H9 (cell line): Measurements from ENCODE around the gene OR52I2. TPM values are rescaled to one million over a fixed set of nuclear protein-coding genes. Genes with fewer than 3 reads are reported as not detected.

ENCODE experiments used
- DNase-seq: peaks from one replicate; pipeline ENCODE4 v3.0.0-alpha.2; 2017
- H2AFZ ChIP-seq: one replicate; pipeline ENCODE4 v1.6.1; 2013; ENCODE audit warnings: mild to moderate bottlenecking, low read length, control low read depth, moderate library complexity
- H2AK5ac ChIP-seq: 2 replicates; pipeline ENCODE4 v1.6.1; 2013; ENCODE audit warnings: low read length, control low read depth, mixed read lengths; ENCODE audit not compliant: insufficient read length
- H2BK120ac ChIP-seq: one replicate; pipeline ENCODE4 v1.6.1; 2013; ENCODE audit warnings: low read depth, mild to moderate bottlenecking, low read length, control low read depth, inconsistent platforms; ENCODE audit not compliant: poor library complexity, severe bottlenecking
- H2BK12ac ChIP-seq: 2 replicates; pipeline ENCODE4 v1.6.1; 2013; ENCODE audit warnings: low read length, control low read depth, mixed read lengths, low read depth; ENCODE audit not compliant: insufficient read length
- H2BK15ac ChIP-seq: 2 replicates; pipeline ENCODE4 v1.6.1; 2013; ENCODE audit warnings: low read depth, low read length, control low read depth
- H2BK20ac ChIP-seq: one replicate; pipeline ENCODE4 v1.6.1; 2013; ENCODE audit warnings: low read depth, mild to moderate bottlenecking, low read length, control low read depth, inconsistent platforms; ENCODE audit not compliant: poor library complexity, severe bottlenecking
- H2BK5ac ChIP-seq: 2 replicates; pipeline ENCODE4 v1.6.1; 2013; ENCODE audit warnings: low read length, control low read depth, mixed read lengths; ENCODE audit not compliant: insufficient read length
- H3K14ac ChIP-seq: 2 replicates; pipeline ENCODE4 v1.6.1; 2013; ENCODE audit warnings: low read length, control low read depth; ENCODE audit not compliant: insufficient read depth
- H3K18ac ChIP-seq: 2 replicates; pipeline ENCODE4 v1.6.1; 2013; ENCODE audit warnings: low read depth, mild to moderate bottlenecking, mixed read lengths, low read length, control low read depth; ENCODE audit not compliant: insufficient read length
- H3K23ac ChIP-seq: 2 replicates; pipeline ENCODE4 v1.6.1; 2013; ENCODE audit warnings: low read length, control low read depth, mixed read lengths, low read depth; ENCODE audit not compliant: insufficient read length
- H3K23me2 ChIP-seq: 2 replicates; pipeline ENCODE4 v1.6.1; 2013; ENCODE audit warnings: low read depth, mild to moderate bottlenecking, mixed read lengths, low read length, control low read depth; ENCODE audit not compliant: insufficient read length, poor library complexity, severe bottlenecking
- H3K27ac ChIP-seq: 2 replicates; pipeline ENCODE4 v1.5.1; 2013; ENCODE audit warnings: low read length, control low read depth, mixed read lengths, low read depth; ENCODE audit not compliant: insufficient read length
- H3K27me3 ChIP-seq: 2 replicates; pipeline ENCODE4 v1.6.1; 2013; ENCODE audit warnings: low read length, control low read depth, inconsistent platforms; ENCODE audit not compliant: insufficient read depth
- H3K4ac ChIP-seq: 2 replicates; pipeline ENCODE4 v1.6.1; 2013; ENCODE audit warnings: low read depth, mild to moderate bottlenecking, control low read depth, inconsistent platforms, low read length, moderate library complexity
- H3K4me1 ChIP-seq: 2 replicates; pipeline ENCODE4 v1.6.1; 2013; ENCODE audit warnings: low read length, control low read depth, inconsistent platforms; ENCODE audit not compliant: insufficient read depth
- H3K4me2 ChIP-seq: 2 replicates; pipeline ENCODE4 v1.6.1; 2013; ENCODE audit warnings: low read length, control low read depth, mixed read lengths; ENCODE audit not compliant: insufficient read length, insufficient read depth
- H3K56ac ChIP-seq: 2 replicates; pipeline ENCODE4 v1.6.1; 2013; ENCODE audit warnings: low read depth, mild to moderate bottlenecking, mixed read lengths, low read length, control low read depth; ENCODE audit not compliant: insufficient read length
- H3K79me1 ChIP-seq: 2 replicates; pipeline ENCODE4 v1.6.1; 2013; ENCODE audit warnings: low read depth, mild to moderate bottlenecking, moderate library complexity, low read length, control low read depth, inconsistent platforms; ENCODE audit not compliant: insufficient read depth, poor library complexity, severe bottlenecking
- H3K79me2 ChIP-seq: 2 replicates; pipeline ENCODE4 v1.6.1; 2013; ENCODE audit warnings: low read length, control low read depth, inconsistent platforms; ENCODE audit not compliant: insufficient read depth
- H3K9ac ChIP-seq: 2 replicates; pipeline ENCODE4 v1.6.1; 2013; ENCODE audit warnings: low read length, control low read depth, mixed read lengths; ENCODE audit not compliant: insufficient read length; ENCODE audit errors: extremely low read depth
- H3K9me3 ChIP-seq: one replicate; pipeline ENCODE4 v1.6.1; 2013; ENCODE audit warnings: low read depth, low read length, inconsistent platforms; ENCODE audit not compliant: control insufficient read depth
- H3T11ph ChIP-seq: one replicate; pipeline ENCODE4 v1.6.1; 2013; ENCODE audit warnings: mild to moderate bottlenecking, low read length, control low read depth, inconsistent platforms
- H4K20me1 ChIP-seq: one replicate; pipeline ENCODE4 v1.6.1; 2013; ENCODE audit not compliant: control insufficient read depth, insufficient read length, insufficient read depth
- H4K5ac ChIP-seq: 2 replicates; pipeline ENCODE4 v1.6.1; 2013; ENCODE audit warnings: low read depth, mild to moderate bottlenecking, mixed read lengths, low read length, control low read depth; ENCODE audit not compliant: insufficient read length
- H4K8ac ChIP-seq: replicated peaks from 2 replicates; pipeline ENCODE4 v1.6.1; 2013; ENCODE audit warnings: low read length, control low read depth, mixed read lengths, low read depth; ENCODE audit not compliant: insufficient read length
- H4K91ac ChIP-seq: 2 replicates; pipeline ENCODE4 v1.6.1; 2013; ENCODE audit warnings: low read depth, mild to moderate bottlenecking, moderate library complexity, mixed read lengths, low read length, control low read depth; ENCODE audit not compliant: insufficient read length
- H3K27ac Mint-ChIP-seq, 3 experiments: 2 replicates in 2 of 3; 3 replicates in 1 of 3; pipeline ENCODE4 v1.8.0; 2020 to 2021; ENCODE audit warnings: mixed read lengths in 3 of 3, mild to moderate bottlenecking in 1 of 3, moderate library complexity in 1 of 3
- H3K27me3 Mint-ChIP-seq: 2 replicates; pipeline ENCODE4 v1.8.0; 2021; ENCODE audit warnings: low read depth, mild to moderate bottlenecking, moderate library complexity, mixed read lengths
- H3K36me3 Mint-ChIP-seq, 3 experiments: 2 replicates in 2 of 3; 3 replicates in 1 of 3; pipeline ENCODE4 v1.8.0; 2020 to 2021; ENCODE audit warnings: low read depth in 3 of 3, mixed read lengths in 3 of 3; ENCODE audit not compliant: insufficient read depth in 1 of 3
- H3K4me1 Mint-ChIP-seq, 2 experiments: 2 replicates each; pipeline ENCODE4 v1.8.0; 2020; ENCODE audit warnings: mixed read lengths in 2 of 2
- H3K4me3 Mint-ChIP-seq, 2 experiments: 2 replicates in 1 of 2; 3 replicates in 1 of 2; pipeline ENCODE4 v1.8.0; 2020 to 2021; ENCODE audit warnings: mild to moderate bottlenecking in 2 of 2, mixed read lengths in 2 of 2, moderate library complexity in 1 of 2
- H3K9me3 Mint-ChIP-seq, 2 experiments: 2 replicates in 1 of 2; 3 replicates in 1 of 2; pipeline ENCODE4 v1.8.0; 2020; ENCODE audit warnings: mild to moderate bottlenecking in 2 of 2, mixed read lengths in 2 of 2, moderate library complexity in 1 of 2
- WGBS: extraction: QIAGEN DNeasy Blood & Tissue Kit; methylation state at CpG from one replicate; pipeline ENCODE4 v1.1.7; 2013; ENCODE audit warnings: missing lambda C conversion rate, low lambda C conversion rate, mixed read lengths; ENCODE audit not compliant: insufficient read length; ENCODE audit errors: extremely low coverage; 5-methylcytosine and 5-hydroxymethylcytosine counted together
- total RNA-seq: library from RNA; stranded (reverse); gene quantifications from 2 replicates; pipeline ENCODE4 v1.2.1, GENCODE V29; 2021
- TF ChIP-seq, protein P1 (sequence below): fragments of 200-600 bp; sonication (generic); conservative IDR thresholded peaks from 3 replicates; pipeline ENCODE4 v1.8.0; 2021; ENCODE audit warnings: antibody characterized with exemption, mild to moderate bottlenecking

Gene OR52I2
- total RNA-seq, 1 experiment from 2014 or later: not detected

DNA sequence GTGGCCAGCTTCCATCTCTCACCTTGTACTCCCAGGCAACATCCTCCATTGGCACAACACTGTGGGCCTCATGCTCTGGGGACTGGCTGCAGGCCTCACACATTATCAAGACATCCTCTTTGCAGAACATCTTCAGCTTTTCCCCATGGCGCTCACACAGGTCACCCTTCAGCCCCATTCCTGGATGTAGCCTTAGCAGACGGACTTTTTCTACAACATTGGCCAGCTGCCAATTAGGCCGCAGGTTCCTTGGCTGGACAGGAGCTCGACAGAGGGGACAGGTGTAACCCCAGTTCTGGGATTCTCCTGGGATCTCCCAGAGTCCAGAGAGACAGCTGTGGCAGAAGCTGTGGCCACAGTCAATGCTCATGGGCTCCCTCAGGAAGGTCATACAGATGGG is 23.5 kb downstream of the OR52I2 start:
- no peak overlapping the region for H2BK20ac ChIP-seq
- H2AFZ ChIP-seq: no peak overlapping the region
- H3K4me3 Mint-ChIP-seq: no peak overlapping the region
- no peak overlapping the region for H2BK5ac ChIP-seq
- H3K79me1 ChIP-seq: no peaks in the 10 kb centered on the region
- H3K14ac ChIP-seq: no peak overlapping the region
- H3K27me3 Mint-ChIP-seq: peaks cover 7% of the 10 kb centered on the region
- no peaks in the 10 kb centered on the region for H3K79me2 ChIP-seq
- H3K4me1 ChIP-seq: no peaks in the 10 kb centered on the region
- no peak for DNase-seq
- no peaks in the 10 kb centered on the region for H3K9me3 Mint-ChIP-seq
- H3K23ac ChIP-seq: no peak overlapping the region
- H3K4me2 ChIP-seq: no peak overlapping the region
- H3K23me2 ChIP-seq: no peaks in the 10 kb centered on the region
- WGBS: no CpG with 5 or more reads among the region's 4 CpGs
- H2BK12ac ChIP-seq: no peak overlapping the region
- no peaks in the 10 kb centered on the region for H3K27me3 ChIP-seq
- H2AK5ac ChIP-seq: no peak overlapping the region
- peaks cover 7 to 9% of the 10 kb centered on the region in 2 experiments for H3K4me1 Mint-ChIP-seq
- no peak overlapping the region for H4K5ac ChIP-seq
- no peak overlapping the region; a peak in 1 of 7 replicates for H3K27ac Mint-ChIP-seq
- H4K8ac ChIP-seq: no peak overlapping the region
- no peak overlapping the region for H3K27ac ChIP-seq
- TF ChIP-seq, protein P1, sequence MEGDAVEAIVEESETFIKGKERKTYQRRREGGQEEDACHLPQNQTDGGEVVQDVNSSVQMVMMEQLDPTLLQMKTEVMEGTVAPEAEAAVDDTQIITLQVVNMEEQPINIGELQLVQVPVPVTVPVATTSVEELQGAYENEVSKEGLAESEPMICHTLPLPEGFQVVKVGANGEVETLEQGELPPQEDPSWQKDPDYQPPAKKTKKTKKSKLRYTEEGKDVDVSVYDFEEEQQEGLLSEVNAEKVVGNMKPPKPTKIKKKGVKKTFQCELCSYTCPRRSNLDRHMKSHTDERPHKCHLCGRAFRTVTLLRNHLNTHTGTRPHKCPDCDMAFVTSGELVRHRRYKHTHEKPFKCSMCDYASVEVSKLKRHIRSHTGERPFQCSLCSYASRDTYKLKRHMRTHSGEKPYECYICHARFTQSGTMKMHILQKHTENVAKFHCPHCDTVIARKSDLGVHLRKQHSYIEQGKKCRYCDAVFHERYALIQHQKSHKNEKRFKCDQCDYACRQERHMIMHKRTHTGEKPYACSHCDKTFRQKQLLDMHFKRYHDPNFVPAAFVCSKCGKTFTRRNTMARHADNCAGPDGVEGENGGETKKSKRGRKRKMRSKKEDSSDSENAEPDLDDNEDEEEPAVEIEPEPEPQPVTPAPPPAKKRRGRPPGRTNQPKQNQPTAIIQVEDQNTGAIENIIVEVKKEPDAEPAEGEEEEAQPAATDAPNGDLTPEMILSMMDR: no peak
- no peak overlapping the region for H3K18ac ChIP-seq
- H3K36me3 Mint-ChIP-seq: peaks cover 4 to 17% (median 16%) of the 10 kb centered on the region in 3 experiments; a peak in 6 of 7 replicates
- no peak overlapping the region for H2BK15ac ChIP-seq
- H3T11ph ChIP-seq: no peak overlapping the region
- H2BK120ac ChIP-seq: no peak overlapping the region
- H4K20me1 ChIP-seq: no peaks in the 10 kb centered on the region
- H3K9me3 ChIP-seq: no peaks in the 10 kb centered on the region
- no peak overlapping the region for H3K56ac ChIP-seq
- H4K91ac ChIP-seq: no peak overlapping the region
- no peak overlapping the region for H3K9ac ChIP-seq
- H3K4ac ChIP-seq: no peak overlapping the region
